Measurements from ENCODE around the gene WDR33.

Gene WDR33

GRCh38 chr2:127655209-127656073, 155.5 kb downstream of the WDR33 start:
- no peak for DNase-seq (ENCODE audit: low spot score)

DNA sequence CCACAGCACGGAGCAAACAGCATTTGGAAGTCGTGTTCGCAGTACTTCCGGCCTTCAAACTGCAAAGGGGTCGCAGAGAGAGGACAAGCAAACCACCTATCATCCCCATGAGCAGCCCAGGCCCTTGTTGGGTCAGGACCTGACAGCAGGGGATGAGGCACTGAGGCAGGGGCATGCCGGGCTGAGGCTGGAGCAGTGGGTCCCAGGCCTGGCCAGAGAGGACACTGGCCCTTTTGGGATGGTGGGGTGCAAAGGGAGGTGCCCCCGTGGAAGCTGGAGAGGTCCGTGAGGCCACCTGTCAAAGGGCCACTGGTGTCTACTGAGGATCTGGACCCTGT, 156.2 kb downstream of the WDR33 start:
- no peak for DNase-seq (ENCODE audit: low spot score)

GRCh38 chr2:127654084-127654837, 156.7 kb downstream of the WDR33 start:
- DNase-seq (ENCODE audit: low spot score), result no peak

DNA sequence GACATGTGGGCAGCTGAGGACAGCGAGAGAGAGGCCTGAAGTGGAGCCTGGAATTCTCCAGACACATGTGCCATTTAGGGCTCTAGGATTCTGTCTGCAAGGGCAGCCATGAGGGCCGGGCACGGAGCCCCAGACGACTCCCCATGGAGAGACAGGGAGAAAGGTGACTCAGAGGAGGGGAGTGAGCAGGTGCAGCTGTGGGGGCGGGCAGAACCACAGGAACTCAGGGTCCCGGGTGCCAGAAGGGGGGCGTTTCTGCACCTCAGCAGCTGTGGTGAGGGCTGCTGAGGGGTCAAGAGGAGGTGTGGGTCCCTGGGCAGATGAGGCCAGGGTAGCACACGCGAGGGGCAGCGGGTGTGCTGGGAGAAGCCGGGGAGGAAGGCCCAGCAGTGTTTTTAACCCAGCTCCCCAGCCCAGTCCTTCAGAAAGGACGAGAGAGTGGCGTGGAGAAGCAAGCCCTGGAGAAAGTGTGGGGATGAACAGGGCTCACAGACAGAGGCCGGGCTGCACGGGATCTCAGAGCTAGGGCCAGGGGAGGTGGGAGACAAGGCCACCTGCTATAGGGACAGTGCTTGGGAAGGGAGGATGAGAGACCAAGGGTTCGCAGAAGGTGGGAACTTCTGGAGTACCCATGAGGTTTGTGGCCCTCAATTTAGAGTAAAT, 157.4 kb downstream of the WDR33 start:
- no peak for DNase-seq (ENCODE audit: low spot score)

GRCh38 chr2:127652786-127653357, 158.1 kb downstream of the WDR33 start:
- DNase-seq (ENCODE audit: low spot score), result no peak

- no peak for DNase-seq (ENCODE audit: low spot score)
These were observed 158.9 kb downstream of the WDR33 start for GRCh38 chr2:127651971-127652550.

GRCh38 chr2:127651381-127651809, 159.6 kb downstream of the WDR33 start:
- DNase-seq (ENCODE audit: low spot score), result no peak
